ENCODE data around the gene MCUR1.
A peak's percentile ranks its signal among the peaks of the same experiment; 100 is the strongest.
"Not testable (repeated sequence)": the region's sequence is repeated elsewhere in the genome, so short reads cannot be mapped to it uniquely, and the experiment has no call there.

The MCUR1 gene, protein sequence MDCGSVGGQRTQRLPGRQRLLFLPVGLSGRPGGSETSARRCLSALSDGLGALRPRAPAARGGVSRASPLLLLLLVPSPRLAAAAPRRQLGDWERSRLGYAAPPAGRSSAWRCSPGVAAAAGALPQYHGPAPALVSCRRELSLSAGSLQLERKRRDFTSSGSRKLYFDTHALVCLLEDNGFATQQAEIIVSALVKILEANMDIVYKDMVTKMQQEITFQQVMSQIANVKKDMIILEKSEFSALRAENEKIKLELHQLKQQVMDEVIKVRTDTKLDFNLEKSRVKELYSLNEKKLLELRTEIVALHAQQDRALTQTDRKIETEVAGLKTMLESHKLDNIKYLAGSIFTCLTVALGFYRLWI

DNA sequence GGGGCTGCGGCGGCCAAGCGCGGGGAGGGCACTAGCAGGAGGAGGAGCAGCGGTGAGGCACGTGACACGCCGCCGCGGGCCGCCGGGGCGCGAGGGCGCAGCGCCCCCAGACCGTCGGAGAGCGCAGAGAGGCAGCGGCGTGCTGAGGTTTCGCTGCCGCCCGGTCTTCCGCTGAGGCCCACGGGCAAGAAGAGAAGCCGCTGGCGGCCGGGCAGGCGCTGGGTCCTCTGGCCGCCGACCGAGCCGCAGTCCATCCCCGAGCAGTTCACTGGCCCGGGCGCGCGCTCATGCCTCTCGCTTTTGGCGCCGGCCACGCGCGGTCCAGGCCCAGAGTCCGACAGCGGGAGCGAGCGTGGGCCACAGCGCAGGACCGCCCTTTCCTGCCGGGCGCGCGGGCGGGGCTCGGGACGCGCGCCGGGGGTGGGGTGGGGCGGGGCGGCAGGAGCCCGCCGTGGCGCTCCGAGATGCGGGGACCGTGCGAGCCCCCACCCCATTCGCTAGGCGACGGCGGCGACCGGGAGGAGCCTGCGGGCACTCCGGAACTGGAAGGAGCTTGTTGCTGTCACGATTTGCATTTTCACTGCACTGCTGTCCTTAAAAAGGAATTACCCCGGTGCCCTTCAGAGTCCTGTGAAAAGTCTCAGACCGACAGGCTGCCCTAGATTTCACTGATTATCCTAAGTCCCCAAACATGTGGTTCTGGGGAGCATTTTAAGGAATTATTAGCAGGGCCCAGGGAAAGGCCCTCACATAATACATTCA lies at the start of gene MCUR1:
Gene MCUR1, minus strand, starts transcription at position 382 of the 762 bp plus-strand sequence. Its CDS starts 128 bp downstream, at position 254.
- DNase-seq (ENCODE audit: low spot score), result peak; percentile 93

DNA sequence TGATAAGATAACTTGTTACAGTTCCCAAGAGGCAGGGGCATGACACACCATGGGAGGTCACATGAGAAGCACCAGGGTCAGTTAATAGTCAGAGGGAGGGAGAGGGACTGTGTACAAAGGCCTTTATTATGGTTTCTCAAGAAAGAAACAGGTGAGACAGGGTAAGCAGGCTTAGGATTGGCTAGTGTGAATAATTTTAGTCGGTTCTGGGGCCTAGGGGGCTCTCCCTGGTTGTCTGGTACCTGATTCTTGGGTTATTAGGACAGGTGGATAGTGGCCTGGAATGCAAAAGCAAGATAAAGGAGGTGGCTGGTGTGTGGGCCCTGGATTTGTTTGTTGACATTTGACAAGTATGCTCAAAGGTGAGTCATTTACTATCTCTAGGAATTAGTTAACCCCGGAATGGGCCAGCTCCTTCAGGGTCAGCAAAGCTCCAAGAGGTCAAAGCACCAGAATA lies 49.4 kb upstream of the MCUR1 start:
- DNase-seq (ENCODE audit: low spot score), result no peak

DNA sequence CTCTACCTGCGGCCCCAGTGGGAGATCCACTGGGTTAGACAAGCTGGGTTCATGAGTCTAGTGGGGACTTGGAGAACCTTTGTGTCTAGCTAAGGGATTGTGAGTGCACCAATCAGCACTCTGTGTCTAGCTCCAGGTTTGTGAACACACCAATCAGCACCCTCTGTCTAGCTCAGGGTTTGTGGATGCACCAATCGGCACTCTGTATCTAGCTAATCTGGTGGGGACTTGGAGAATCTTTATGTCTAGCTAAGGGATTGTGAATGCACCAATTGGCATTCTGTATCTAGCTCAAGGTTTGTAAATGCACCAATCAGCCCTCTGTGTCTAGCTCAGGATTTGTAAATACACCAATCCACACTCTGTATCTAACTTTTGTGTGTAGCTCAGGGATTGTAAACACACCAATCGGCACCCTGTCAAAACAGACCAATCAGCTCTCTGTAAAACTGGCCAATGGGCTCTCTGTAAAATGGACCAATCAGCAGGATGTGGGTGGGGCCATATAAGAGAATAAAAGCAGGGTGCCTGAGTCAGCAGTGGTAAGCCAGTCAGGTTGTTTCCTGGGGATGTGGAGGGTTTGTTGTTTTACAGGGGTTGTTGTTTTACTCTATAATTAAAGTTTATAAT lies 46.3 kb upstream of the MCUR1 start:
- DNase-seq (ENCODE audit: low spot score), result not testable (repeated sequence)

DNA sequence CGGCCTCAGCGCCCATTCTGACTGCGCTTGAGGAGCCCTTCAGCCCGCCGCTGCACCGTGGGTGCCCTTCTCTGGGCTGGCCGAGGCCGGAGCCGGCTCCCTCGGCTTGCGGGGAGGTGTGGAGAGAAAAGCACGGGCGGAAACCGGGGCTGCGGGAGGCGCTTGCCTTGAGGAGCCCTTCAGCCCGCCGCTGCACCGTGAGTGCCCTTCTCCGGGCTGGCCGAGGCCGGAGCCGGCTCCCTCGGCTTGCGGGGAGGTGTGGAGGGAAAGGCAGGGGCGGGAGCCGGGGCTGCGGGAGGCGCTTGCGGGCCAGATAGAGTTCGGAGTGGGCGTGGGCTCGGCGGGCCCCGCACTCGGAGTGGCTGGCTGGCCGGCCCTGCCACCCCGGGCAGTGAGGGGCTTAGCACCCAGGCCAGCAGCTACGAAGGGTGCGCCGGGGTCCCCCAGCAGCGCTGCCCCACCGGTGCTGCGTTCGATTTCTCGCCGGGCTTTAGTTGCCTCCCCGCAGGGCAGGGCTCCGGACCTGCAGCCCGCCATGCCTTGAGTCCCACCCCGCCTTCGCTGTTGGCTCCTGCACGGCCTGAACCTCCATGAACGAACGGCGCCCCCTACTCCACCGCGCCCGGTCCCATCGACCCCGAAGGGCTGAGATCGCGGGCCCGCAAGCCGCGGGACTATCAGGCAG lies 45.7 kb upstream of the MCUR1 start:
- DNase-seq (ENCODE audit: low spot score), result no peak

DNA sequence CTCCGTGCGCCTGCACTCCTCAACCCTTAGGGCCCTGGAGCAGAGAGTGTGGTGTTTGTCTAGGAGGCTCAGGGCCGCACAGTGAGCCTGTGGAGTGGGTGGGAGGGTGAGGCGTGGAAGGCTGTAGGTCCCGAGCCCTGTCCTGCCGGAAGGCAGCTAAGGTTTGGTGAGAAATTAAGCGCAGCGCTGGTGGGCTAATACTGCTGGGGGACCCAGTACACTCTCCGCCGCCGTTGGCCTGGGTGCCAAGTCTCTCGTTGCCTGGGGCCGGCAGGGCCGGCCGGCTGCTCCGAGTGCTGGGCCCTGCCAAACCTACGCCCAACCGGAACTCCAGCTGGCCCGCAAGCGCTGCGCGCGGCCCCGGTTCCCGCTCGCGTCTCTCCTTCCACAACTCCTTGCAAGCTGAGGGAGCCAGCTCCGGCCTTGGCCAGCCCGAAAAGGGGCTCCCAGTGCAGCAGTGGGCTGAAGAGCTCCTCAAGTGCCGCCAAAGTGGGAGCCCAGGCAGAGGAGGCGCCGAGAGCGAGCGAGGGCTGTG lies 40.4 kb upstream of the MCUR1 start:
- no peak for DNase-seq (ENCODE audit: low spot score)

DNA sequence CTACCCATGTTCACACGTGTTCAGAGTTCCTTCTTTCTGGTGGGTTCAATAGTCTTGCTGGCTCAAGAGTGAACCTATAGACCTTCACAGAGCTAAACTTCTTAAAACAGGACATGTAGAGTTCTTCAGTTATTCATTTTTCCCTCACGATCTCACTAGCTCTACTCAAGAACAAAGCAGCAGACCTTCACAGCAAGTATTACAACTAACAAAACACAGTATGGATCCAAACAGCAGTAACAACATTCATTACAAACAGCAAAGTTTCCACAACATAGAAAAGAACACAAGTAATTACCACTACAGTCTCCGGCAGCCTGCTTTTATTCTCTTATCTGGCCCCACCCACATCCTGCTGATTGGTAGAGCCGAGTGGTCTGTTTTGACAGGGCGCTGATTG lies 39.5 kb upstream of the MCUR1 start:
- DNase-seq (ENCODE audit: low spot score), result no peak

- DNase-seq (ENCODE audit: low spot score), result no peak
These were observed 37.4 kb upstream of the MCUR1 start for GRCh38 chr6:13851803-13852202.

GRCh38 chr6:13851330-13851729 lies 37.0 kb upstream of the MCUR1 start:
- no peak for DNase-seq (ENCODE audit: low spot score)

DNA sequence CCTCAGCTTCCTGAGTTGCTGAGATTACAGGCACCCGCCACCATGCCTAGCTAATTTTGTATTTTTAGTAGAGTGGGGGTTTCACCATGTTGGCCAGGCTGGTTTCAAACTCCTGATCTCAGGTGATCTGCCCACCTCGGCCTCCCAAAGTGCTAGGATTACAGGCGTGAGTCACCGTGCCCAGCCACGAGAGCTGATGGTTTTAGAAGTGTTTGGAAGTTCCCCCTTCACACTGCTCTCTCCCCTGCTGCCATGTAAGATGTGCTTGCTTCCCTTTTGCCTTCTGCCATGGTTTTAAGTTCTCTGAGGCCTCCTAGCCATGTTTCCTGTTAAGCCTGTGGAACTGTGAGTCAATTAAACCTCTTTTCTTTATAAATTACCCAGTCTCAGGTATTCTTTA lies 36.3 kb upstream of the MCUR1 start:
- not testable (repeated sequence) for DNase-seq (ENCODE audit: low spot score)

GRCh38 chr6:13848522-13849150 lies 34.3 kb upstream of the MCUR1 start:
- no peak for DNase-seq (ENCODE audit: low spot score)

DNA sequence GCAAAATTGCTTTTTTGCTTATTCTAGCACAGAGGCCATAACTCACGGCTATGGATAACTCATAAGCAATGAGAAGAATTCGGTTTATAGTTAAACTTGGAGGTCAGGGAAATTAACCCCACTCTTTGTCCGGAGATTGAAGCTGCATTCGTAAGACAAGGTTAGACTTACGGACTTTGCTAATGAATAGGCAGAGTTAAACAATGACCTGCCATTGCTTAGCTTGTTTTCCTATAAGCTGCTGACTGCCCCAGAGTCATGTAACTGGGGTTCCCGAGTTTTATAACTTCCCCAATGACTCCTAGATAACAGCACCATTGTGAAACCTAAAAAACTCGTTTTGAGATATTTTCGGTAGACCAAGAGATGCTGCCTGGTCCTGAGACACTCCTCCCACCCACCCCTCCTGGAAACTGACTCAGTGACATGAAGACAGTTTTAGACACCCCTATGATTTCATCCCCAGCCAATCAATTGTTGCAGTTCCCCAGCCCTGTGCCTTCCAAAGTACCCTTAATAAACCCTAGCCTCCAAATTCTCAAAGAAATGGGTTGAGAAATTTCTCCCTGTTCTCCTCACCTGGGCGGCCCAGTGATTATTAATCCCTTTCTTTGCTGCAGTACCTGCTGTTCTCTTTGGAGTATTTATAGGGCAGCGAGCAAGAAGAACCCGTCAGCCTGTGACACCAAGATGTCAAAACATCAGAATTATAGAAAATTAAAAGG lies 33.1 kb upstream of the MCUR1 start:
- no peak for DNase-seq (ENCODE audit: low spot score)

DNA sequence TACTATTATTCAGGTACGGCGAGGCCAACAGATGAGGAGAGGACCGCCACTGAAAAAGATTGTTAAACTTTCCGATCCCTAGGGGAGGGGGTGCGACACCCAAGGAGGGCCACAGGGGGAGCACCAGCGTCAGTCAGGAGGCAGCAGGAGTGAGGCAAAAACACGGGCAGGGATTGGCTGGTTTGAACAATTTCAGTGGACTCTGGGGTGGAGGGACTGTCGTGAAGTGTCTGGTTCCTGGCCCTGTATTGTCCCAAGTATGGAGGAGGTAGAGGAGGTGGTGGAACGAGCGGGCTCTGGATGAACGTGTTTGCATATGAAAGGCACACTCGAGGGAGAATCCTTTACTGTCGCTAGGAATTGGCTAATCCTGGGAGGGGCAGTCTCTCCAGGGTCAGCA lies 32.5 kb upstream of the MCUR1 start:
- peak; percentile 82 for DNase-seq (ENCODE audit: low spot score)

DNA sequence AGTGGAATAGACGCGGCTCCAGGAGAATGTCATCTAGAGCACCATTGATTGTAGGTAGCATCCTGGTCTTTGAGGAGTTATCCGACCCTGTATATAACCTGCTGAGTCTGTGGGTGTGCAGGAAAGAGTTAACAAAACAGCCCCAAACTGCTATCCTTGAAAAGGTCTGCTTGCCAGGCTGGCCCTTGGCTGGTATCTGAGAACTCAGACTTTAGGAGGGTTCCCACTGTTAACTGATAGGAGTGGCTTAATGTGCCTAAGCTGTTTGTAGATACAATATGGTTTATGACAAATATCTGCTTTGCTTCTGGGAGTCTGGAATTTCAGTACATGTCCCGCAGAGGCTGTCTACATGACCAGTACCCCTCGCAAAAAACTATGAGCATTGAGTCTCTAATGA lies 27.6 kb upstream of the MCUR1 start:
- DNase-seq (ENCODE audit: low spot score), result no peak

GRCh38 chr6:13838616-13839015 lies 24.3 kb upstream of the MCUR1 start:
- no peak for DNase-seq (ENCODE audit: low spot score)

GRCh38 chr6:13836170-13836569 lies 21.8 kb upstream of the MCUR1 start:
- DNase-seq (ENCODE audit: low spot score), result no peak

DNA sequence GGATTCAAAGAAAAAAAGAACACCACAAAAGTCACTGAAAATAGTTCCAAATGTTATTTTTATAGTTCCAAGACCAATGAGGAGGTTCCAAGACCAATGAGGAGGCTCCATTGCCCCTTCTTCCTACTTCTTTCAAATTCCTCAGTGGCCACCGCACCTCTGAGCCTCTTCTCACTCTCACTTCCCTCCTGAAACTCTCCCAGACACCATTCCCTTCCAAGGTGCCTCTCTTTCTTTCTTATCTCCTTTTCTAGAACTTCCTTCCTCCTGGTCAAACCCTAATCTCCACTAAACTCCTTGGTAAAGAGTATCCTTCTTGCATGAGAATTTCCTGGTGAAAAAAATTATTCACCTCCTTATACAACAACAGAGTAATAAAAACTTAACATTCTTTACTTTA lies 20.4 kb upstream of the MCUR1 start:
- DNase-seq (ENCODE audit: low spot score), result no peak

DNA sequence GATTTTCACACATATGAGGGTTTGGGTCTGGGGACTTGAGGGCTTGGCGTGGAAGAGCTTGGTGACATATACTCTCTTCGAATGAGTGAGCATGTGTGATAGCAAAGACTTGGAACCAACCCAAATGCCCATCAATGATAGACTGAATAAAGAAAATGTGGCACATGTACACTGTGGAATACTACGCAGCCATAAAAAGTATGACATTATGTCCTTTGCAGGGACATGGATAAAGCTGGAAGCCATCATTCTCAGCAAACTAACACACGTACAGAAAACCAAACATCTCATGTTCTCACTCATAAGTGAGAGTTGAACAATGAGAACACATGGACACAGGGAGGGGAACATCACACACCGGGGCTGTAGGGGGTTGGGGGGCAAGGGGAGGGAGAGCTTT lies 19.7 kb upstream of the MCUR1 start:
- not testable (repeated sequence) for DNase-seq (ENCODE audit: low spot score)

GRCh38 chr6:13832778-13833177 lies 18.4 kb upstream of the MCUR1 start:
- DNase-seq (ENCODE audit: low spot score), result no peak

GRCh38 chr6:13831615-13832014 lies 17.3 kb upstream of the MCUR1 start:
- no peak for DNase-seq (ENCODE audit: low spot score)

GRCh38 chr6:13830803-13831202 lies 16.4 kb upstream of the MCUR1 start:
- no peak for DNase-seq (ENCODE audit: low spot score)

- not testable (repeated sequence) for DNase-seq (ENCODE audit: low spot score)
These were observed 15.1 kb upstream of the MCUR1 start for GRCh38 chr6:13829419-13829818.

All from iPS-NIHi11 (cell line).